Activated CD8-positive, alpha-beta memory T cell treated with anti-CD3 and anti-CD28 coated beads, Interleukin-2, amount 50 U/mL, for 24 hours (primary cell): Measurements from ENCODE around the gene PRKCE.
A peak's percentile ranks its signal among the peaks of the same experiment; 100 is the strongest.

ENCODE experiments used
- DNase-seq: peaks from one replicate; pipeline ENCODE4 v3.0.0-alpha.2; 2020; ENCODE audit errors: extremely low read depth

PRKCE gene

DNA sequence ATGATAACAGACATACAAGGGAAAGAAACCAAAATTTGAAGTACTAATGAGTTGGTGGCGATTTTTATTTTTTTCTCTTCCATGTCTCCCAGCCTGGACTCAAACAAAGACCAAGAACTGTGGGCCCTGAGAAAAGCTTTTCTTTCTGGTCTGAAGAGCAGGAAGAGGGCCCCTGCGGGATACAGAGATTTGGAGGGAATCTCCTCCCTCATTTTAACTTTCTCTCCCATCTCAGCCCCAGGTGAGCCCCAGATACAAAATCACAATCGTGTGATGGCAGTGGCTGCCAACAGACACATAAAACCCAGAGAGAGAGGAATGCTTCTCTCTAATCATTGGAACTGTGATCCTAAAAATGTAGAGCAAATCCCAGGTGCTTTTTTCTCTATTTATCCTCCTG is 19.5 kb upstream of the PRKCE start:
- DNase-seq, result no peak

DNA sequence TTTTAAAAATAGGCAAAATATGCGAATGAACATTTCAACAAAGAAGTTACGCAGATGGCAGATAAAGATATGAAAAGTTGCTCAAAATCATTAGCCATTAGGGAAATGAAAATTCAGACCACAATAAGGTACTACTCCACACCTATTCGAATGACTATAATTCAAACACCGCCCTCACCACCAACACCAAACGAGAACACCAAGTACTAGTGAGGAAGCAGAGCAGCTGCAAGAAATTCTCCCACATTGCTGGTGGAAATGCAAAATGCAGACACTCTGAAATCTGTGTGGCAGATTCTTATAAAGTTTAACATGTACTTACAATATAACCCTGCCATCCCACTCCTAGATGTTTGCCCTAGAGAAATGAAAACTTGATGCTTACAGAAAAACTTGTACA is 17.3 kb upstream of the PRKCE start:
- no peak for DNase-seq

- no peak for DNase-seq
Measured at GRCh38 chr2:45636008-45636407, 15.5 kb upstream of the PRKCE start.

DNA sequence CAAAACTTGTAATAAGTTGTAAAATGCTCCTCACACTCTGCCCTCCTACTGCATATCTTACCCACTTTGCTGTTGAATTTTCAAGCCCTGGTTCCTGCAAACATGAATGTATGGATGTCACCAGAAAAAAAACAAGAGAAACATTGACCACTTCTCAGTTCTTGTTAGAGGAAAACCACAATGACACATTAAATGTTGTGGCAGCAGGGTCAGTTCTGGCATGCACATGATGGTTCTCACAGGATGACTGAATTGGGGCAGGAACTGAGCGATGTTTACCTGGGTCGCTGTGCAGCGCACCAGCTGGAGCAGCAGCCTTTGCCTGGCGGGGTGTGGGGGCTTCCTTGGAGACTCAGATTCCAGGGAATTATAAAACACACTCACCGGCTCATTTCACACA is 14.0 kb upstream of the PRKCE start:
- DNase-seq, result no peak

DNA sequence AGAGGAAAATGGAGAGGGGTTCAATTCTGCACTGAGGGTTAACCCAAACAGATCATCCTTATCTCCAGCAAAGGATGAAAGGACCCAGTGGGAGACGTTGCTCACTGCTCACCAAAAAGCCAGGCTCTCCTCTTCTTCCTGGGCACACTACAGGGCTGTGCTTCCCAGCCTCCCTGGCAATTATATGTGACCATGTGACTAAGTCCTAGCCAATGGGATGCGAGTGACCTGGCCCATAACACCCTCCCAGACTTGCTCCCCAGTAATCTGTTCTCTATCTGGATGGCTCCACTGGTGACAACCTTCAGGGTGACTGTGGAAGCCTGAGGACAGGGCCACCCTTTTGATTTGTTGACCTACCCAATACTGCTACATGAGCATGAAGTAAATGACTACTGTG is 10.9 kb upstream of the PRKCE start:
- no peak for DNase-seq

DNA sequence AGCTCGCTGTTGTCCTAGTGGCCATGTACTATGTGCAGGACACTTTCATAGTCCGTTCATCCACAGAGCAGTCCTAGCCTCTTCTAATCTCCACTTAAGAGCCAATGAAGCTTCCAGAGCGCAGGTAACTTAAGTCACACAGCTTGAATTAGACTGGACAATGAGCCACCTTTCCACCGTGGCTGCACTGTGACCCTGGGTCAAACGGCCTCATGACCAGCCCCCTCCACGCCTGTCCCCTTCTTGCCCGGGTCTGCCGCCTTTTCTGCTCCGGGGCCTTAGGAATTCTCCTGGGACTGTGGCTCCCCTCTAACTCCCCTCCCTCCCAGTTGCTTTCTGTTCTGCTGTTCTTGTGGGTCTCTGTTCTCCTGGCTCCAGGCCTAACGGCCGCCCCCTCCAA is 8.4 kb upstream of the PRKCE start:
- no peak for DNase-seq

DNA sequence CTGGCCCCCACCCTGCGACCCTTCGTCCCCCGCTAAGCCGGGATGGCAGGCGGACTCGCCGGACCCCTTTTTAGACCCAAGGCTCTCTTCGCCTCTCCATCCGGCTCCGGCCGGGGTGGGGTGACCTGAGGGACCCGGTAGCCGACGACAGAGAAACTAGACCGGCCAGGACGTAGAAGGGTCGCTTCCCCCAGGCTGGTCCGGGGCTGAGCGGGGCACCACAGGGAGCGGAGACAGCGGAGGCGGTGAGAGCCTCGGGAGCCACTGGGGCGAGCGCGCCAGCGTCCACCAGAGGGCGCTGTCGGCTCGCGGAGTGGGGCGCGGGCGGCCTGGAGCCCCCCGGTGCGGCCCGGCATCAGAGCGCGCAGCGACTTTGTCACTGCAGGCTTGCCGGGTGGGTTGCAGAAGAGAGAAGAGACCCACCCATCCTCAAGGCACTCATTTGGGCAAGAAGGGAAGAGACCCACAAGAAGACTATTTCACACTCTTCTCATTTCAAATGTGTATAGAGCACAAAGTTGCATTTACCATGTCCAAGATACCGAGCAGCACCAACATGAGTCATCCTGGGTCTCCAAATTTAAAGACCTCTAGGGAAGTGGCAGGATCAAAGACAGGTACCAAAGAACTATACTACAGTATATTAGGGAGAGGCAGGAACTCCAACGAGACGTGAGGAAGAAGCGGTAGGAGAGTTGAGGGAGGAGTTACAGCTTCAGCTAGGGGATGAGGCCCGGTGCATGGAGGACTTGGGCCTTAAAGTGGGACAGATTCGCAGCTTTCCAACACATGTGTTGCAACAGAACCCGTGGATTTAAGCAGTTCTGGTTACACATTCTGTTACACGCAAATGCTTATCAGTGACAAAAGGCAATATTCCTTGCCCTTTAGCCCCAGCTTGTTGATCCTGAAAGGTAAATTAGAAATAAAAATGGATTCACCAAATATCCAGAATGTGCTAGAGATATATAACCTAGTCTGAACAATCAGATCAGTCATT is 7.6 kb upstream of the PRKCE start:
- DNase-seq, result no peak

DNA sequence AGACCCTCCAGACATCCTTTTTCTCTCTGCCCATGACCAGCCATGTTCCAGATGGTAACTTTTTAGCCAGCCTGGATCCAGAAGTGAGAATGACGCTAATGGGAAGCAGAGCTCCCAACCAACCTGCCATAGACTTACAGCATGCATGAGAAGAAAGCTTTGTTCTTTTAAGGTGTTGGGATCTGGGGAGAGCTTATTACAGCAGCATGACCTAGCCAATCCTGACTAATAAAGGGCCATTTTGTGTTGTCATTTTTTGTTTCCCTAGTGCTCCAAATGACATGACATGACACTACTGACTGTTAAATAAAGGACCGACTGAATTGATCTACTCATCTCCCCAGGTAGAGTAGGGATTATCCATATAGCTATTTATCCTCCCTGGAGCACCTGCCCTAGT is 5.2 kb upstream of the PRKCE start:
- no peak for DNase-seq

DNA sequence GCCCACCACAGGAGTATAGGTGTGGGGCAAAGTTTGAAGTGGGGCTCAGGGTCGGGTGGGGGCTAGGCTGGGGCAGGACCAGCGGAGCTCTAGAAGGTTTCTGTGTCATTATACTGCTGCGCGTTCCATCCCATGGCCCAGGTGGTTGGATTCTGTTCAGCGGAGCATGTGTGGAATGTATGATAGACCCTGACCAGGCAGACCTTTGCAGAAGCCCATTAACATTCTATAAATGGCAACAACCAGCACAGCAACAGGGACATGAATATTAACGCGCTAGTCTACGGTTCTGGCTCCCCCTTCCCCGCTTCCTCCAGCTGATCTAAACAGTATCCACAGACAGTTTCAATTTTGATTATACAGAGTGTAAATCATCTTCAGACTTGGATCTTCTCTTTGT is 4.1 kb upstream of the PRKCE start:
- DNase-seq, result no peak

DNA sequence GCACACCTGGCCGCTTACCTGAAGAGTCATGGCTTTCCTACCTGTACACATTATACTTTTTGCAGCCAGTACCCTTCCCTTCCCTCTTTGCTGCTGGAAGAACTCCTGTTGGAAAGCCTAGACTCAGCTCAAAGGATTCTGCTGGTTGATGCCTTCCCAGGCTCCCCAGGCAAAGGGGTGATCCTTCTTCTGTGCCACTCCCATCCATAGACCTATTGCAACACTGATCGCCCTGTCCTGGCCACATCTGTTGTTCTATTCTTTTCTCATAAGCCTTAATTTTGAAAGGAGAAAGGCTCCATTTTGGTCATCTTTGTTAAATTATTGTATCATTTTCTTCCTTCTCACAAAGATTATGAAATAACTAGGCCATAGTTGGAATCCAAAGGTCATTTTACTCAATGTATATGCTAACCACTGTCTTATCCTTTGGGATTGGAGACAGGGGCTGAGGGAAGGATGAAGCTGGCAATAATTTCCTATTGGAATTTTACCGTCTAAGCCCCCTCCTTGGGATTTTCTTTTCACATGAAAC is 3.4 kb upstream of the PRKCE start:
- DNase-seq, result no peak

- no peak for DNase-seq
Measured at GRCh38 chr2:45648636-45649035, 2.8 kb upstream of the PRKCE start.

- no peak for DNase-seq
Measured at GRCh38 chr2:45649462-45649857, 2.0 kb upstream of the PRKCE start.

- DNase-seq, result no peak
Measured at GRCh38 chr2:45649858-45650811, 1.3 kb upstream of the PRKCE start.

GRCh38 chr2:45650851-45651414 is 542 bp upstream of the PRKCE start:
- peak; percentile 73 for DNase-seq

GRCh38 chr2:45652090-45653031 is 886 bp downstream of the PRKCE start:
- DNase-seq, result no peak

- DNase-seq, result no peak
Measured at GRCh38 chr2:45653122-45653913, 1.8 kb downstream of the PRKCE start.

DNA sequence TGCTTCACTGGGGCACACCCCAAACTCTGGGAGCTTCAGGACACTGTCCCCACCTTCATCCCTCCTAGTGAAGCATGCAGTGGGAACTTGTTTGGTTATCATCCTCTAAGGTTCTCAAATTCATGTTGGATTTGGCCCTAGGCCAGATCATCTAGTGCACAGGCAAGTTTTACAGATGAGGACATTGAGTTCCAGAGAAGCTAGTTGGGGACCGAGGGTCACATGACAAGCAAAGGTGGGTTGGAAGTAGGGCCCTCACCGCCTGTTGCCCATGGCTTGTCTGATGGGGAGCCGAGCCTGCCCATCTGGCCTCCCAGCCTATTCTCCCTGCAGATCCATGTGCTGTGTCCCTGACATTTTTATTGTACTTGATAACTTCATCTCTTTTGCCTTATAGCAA is 2.8 kb downstream of the PRKCE start:
- DNase-seq, result no peak

DNA sequence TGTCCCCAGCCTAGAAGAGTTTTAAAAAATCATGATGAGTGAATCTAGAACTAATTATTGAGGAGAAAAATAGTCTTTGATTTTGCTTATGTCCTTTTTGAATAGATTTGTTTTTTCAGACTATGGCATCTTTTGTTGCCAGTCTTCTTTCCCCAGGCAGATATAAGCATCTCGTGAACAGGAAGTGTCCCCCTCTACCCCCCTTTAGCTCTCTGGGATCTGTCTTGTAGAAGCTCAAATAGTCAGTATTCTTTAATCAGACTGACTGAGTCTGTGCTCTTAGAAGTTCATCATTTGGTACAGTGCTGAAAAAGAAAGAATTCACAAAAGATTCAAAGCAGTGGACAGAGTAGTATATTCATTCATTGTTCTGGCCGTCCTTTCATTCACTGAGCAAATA is 10.4 kb downstream of the PRKCE start:
- DNase-seq, result no peak

DNA sequence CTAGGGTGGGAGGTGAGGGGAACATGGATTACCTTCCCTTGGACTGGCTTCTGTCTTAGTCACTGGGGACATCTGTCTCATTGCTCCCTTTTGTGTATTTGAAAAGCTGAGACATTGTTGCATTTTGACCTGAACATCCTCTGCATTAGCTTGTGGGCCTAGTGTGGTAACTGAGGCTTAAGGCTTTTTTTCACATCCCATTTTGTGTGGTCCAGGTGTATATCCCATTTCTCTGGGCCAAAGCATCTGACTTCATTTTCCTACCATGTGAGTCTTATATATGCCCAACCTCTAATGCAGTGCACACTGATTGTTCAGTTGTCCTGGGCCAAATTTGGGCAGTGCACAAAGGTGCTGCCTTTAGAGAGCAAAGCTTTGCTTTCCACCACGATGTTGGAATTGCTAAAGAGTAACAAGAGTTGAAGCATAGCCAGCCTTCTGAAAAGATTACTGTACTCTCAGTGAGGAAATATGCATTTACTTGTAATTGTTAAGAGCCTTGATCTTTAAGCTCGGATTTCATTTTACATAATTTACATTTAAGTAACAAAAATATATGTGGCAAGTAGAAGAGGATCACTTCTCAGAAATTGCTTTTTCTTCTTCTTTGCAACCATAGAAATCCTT is 13.3 kb downstream of the PRKCE start:
- DNase-seq, result no peak

- no peak for DNase-seq
Measured at GRCh38 chr2:45668509-45668908, 17.0 kb downstream of the PRKCE start.
